ENCODE data around the gene LRRC8E. TPM values are rescaled to one million over a fixed set of nuclear protein-coding genes. Genes with fewer than 3 reads are reported as not detected.

LRRC8E gene
- not detected in 2 replicates for total RNA-seq

DNA sequence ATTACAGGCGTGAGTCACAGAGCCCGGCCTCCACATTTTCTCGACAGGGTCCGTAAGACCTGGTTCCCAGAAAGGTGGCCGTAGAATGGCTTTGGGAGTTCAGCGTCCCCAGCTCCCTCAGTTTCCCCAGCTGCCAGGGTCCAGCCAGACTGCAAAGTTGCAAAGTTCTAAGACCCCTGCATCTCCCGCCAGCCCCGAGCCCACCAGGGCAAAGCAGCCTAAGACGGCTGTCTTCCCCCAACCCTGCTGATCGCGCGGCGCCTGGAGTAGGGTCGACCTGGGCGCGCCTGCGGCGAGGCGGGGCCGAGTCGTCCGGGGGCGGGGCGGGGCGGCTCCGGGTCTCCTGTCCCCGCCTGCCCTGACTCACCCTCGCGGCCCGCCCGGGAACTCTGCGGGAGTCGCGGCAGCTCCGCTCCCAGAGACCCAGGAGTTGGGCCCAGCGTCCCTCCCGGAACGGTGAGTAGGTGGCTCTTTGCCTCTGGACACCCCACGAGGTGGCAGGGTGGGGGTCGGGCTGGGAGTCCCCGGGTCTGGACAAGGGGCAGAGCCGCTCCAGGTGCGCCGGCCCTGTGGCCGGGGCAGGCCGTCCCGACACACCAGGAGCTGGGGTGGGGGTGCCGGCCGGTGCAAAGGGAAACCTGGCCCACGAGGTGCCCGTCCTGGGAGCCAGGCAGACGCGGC is at the start of gene LRRC8E:
TSS of gene LRRC8E (plus strand) at position 366 of the 681 bp plus-strand sequence. CDS start 7,094 bp downstream, outside the sequence.
- Mint-ChIP-seq H3K27ac (no peak within 1 kb of the TSS), H3K9me3 (no peaks in the 10 kb centered on the region), H3K4me1 (ENCODE audit: low read depth) (no peaks in the 10 kb centered on the region), H3K4me3 (no peak within 1 kb of the TSS), H3K36me3 (ENCODE audit: low read depth) (no peaks in the 10 kb centered on the region), H3K27me3 (ENCODE audit: insufficient read depth) (peaks cover 22% of the 10 kb centered on the region)
- no peak for DNase-seq (ENCODE audit: low spot score)
- intact Hi-C loops (cut with micrococcal nuclease): no loop called here

DNA sequence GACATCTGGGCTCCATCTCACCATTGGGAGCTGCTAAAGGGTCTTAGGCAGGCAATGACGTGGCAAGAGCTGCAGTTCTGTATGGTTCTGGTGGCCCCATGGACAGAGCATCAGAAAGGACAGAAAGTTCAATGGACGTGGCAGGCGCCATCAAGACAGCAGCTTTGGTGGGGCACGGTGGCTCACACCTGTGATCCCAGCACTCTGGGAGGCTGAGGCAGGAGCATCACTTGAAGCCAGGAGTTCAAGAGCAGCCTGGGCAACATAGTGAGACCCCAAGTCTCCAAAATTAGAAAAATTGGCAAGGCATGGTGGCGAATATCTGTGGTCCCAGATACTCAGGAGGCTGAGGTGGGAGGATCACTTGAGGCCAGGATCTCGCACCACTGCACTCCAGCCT is 48.8 kb upstream of the LRRC8E start:
- Mint-ChIP-seq H3K4me3 (no peak overlapping the region), H3K4me1 (ENCODE audit: low read depth) (no peaks in the 10 kb centered on the region), H3K36me3 (ENCODE audit: low read depth) (no peaks in the 10 kb centered on the region), H3K27ac (no peak overlapping the region), H3K27me3 (ENCODE audit: insufficient read depth) (peaks cover 2% of the 10 kb centered on the region), H3K9me3 (no peaks in the 10 kb centered on the region)
- intact Hi-C loops (cut with micrococcal nuclease): no loop called here
- DNase-seq (ENCODE audit: low spot score): no peak

DNA sequence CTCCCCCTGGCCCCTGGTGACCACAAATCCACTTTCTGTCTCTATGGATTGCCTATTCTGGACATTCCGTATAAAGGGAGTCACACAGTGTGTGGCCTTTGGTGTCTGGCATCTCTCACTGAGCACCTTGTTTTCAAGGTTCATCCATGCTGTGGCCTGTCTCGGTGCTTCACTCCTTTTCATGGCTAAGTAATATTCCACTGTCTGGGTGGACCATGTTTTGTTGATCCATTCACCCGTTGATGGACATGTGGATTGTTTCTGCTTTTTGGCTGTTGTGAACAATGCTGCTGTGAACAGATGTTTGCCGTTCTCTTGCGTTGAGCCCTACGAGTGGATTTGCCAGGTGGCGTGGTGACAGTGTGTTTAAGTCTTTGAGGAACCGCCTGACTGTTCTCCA is 47.7 kb upstream of the LRRC8E start:
- intact Hi-C loops (cut with micrococcal nuclease): no loop called here
- no peaks in the 10 kb centered on the region for H3K36me3 Mint-ChIP-seq (ENCODE audit: low read depth)
- H3K9me3 Mint-ChIP-seq: no peaks in the 10 kb centered on the region
- no peak overlapping the region for H3K4me3 Mint-ChIP-seq
- no peak for DNase-seq (ENCODE audit: low spot score)
- H3K27me3 Mint-ChIP-seq (ENCODE audit: insufficient read depth): peaks cover 2% of the 10 kb centered on the region
- no peaks in the 10 kb centered on the region for H3K4me1 Mint-ChIP-seq (ENCODE audit: low read depth)
- H3K27ac Mint-ChIP-seq: no peak overlapping the region

DNA sequence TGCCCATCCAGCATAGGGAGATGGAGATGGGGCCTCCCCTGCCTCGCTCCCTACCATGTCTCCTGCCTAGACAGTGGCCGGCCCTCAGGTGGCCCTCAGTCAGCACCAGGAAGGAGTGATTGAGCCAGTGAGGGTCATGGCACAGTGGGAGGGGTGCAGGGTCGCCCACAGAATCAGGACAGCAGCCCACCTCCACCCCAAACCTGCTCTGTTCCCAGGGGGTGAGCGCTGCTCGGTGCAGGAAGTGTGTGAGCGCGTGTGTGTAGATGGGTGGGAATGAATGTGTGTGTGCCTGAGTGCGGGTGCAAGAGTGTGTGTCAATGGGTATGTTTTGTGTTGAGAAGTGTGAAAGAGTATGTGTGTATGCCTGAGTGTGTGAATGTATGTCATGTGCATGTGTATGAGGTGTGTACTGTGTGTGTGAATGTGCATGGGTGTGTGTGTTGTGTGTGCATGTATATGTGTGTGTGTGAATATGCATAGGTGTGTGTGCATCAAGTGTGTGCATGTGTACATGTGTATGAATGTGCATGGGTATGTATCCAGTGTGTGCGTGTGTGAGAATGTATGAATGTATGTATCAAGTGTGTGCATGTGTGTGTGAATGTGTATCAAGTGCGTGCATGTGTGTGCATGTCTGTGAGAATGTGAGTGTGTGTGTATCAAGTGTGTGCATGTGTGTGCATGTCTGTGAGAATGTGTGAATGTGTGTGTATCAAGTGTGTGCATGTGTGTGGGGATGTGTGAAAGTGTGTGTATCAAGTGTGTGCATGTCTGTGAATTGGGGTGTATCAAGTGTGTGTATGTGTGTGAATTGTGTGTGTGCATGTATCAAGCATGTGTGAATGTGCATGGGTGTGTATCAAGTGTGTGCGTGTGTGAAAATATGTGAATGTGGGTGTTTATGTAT is 46.3 kb upstream of the LRRC8E start:
- Mint-ChIP-seq H3K27ac (no peak overlapping the region), H3K27me3 (ENCODE audit: insufficient read depth) (no peaks in the 10 kb centered on the region), H3K4me3 (no peak overlapping the region), H3K4me1 (ENCODE audit: low read depth) (no peaks in the 10 kb centered on the region), H3K9me3 (no peaks in the 10 kb centered on the region), H3K36me3 (ENCODE audit: low read depth) (no peaks in the 10 kb centered on the region)
- no peak for DNase-seq (ENCODE audit: low spot score)
- intact Hi-C loops (cut with micrococcal nuclease): no loop called here

DNA sequence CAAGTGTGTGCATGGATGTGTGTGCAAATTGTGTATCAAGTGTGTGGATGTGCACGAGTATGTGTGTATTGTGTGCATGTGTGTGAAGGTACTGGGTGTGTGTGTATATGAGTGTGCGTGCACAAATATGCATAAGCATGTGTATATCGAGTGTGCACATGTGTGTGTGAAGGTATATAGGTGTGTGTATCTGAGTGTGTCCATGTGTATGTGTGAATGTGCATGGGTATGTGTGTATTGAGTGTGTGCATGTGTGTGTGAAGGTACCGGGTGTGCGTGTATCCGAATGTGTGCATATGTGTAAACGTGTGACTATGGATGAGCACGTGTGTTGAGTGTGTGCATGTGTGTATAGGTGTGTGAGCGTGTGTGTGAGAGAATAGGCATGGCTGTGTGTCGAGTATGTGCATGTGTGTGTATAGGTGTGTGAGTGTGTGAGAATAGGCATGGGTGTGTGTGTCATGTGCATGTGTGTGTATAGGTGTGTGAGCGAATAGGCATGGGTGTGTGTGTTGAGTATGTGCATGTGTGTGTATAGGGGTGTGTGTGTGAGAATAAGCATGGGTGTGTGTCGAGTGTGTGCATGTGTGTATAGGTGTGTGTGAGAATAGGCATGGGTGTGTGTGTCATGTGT is 45.5 kb upstream of the LRRC8E start:
- intact Hi-C loops (cut with micrococcal nuclease): no loop called here
- DNase-seq (ENCODE audit: low spot score): no peak
- Mint-ChIP-seq H3K27me3 (ENCODE audit: insufficient read depth) (no peaks in the 10 kb centered on the region), H3K4me3 (no peak overlapping the region), H3K9me3 (no peaks in the 10 kb centered on the region), H3K27ac (no peak overlapping the region), H3K4me1 (ENCODE audit: low read depth) (no peaks in the 10 kb centered on the region), H3K36me3 (ENCODE audit: low read depth) (no peaks in the 10 kb centered on the region)

DNA sequence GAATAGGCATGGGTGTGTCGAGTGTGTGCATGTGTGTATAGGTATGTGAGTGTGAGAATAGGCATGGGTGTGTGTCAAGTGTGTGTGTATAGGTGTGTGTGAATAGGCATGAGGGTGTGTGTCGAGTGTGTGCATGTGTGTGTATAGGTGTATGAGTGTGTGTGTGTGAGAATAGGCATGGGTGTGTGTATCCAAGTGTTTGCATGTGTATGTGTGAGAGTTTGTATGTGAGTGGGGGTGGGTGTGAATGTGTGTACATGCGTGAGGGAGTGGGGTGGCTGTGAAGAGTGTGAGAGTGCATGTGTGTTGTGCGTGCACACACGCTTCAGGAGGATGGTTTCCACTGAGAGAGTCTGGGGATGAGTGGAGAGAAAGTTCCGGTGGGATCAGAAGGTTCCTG is 44.8 kb upstream of the LRRC8E start:
- no peaks in the 10 kb centered on the region for H3K36me3 Mint-ChIP-seq (ENCODE audit: low read depth)
- no peak for DNase-seq (ENCODE audit: low spot score)
- H3K4me1 Mint-ChIP-seq (ENCODE audit: low read depth): no peaks in the 10 kb centered on the region
- H3K27ac Mint-ChIP-seq: no peak overlapping the region
- H3K4me3 Mint-ChIP-seq: no peak overlapping the region
- intact Hi-C loops (cut with micrococcal nuclease): no loop called here
- H3K27me3 Mint-ChIP-seq (ENCODE audit: insufficient read depth): no peaks in the 10 kb centered on the region
- H3K9me3 Mint-ChIP-seq: no peaks in the 10 kb centered on the region

DNA sequence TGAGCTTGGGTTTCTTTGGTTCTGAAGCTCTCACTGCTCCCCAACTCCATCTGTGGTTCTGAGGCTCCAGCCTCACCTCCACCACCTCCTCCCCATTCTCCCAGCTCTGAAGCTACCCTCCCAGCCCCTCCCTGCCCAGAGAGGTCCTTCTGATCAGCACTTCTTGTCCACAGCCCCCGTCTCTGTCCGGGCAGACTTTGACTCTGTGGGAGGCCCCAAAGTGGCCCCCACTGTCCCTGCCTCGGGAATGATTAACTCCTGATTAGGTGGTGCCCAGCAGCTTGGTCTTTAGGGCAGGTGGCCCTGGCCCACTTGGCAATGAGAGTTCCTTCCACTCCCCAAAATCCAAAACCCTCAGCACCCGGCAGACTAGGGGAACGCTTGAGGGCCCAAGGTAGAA is 43.9 kb upstream of the LRRC8E start:
- H3K27me3 Mint-ChIP-seq (ENCODE audit: insufficient read depth): no peaks in the 10 kb centered on the region
- no peaks in the 10 kb centered on the region for H3K4me1 Mint-ChIP-seq (ENCODE audit: low read depth)
- H3K9me3 Mint-ChIP-seq: no peaks in the 10 kb centered on the region
- no peaks in the 10 kb centered on the region for H3K36me3 Mint-ChIP-seq (ENCODE audit: low read depth)
- intact Hi-C loops (cut with micrococcal nuclease): no loop called here
- no peak overlapping the region for H3K4me3 Mint-ChIP-seq
- H3K27ac Mint-ChIP-seq: no peak overlapping the region
- DNase-seq (ENCODE audit: low spot score): no peak

DNA sequence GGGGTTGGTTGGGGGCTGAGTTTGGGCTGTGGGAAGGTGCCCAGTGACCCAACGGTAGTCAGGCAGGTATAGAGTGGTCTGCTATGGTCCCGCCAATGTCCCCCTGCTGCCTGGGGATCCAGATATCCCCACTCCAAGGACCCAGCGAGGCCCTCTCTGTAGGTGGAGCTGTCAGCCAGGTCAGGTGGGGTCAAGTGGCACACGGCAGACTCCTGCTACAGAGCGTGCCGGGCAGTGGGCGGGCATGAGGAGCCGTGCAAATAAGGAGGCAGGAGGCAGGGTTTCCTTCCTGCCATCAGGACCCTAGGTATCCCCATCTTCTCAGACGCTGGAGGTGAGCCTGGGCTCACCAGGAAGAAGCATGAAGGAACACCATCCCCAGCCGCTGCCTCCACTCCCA is 43.4 kb upstream of the LRRC8E start:
- Mint-ChIP-seq H3K9me3 (no peaks in the 10 kb centered on the region), H3K36me3 (ENCODE audit: low read depth) (no peaks in the 10 kb centered on the region), H3K27me3 (ENCODE audit: insufficient read depth) (no peaks in the 10 kb centered on the region), H3K4me3 (no peak overlapping the region), H3K27ac (no peak overlapping the region), H3K4me1 (ENCODE audit: low read depth) (no peaks in the 10 kb centered on the region)
- intact Hi-C loops (cut with micrococcal nuclease): no loop called here
- DNase-seq (ENCODE audit: low spot score): no peak

DNA sequence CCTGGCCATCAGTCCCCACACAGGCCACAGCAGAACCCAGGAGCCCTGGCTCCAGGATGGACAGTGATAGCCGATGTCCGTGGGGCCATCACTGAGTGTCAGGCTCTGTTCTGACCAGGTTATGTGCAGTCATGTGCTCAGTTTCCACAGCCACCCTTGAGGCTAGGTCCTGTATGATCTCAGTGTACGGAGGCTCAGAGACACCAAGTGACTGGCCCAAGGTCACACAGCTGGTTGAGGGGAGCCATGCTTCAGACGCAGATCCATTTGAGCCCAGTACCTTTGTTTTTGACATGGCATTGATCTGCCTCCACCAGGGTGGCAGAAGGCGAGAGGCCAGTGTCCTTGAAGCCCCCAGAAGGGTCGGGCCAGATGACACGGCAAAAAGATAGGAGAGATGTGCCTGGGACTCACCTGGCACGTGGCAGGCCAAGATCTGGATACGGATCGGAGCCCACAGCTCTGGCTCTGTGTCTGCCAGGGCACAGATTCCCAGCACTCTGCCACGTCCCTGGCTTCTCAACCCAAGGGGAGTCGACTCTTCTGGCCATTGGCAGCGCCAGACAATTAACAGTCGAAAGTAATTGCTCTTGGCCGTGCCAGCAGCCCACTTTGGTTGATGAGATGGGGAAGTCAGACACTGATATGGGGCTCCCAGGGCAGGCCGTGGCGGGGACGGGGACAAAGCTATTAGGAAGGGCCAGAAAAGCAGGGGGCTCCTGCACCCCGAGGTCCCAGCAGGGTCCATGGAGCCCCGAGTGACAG is 42.7 kb upstream of the LRRC8E start:
- DNase-seq (ENCODE audit: low spot score): no peak
- intact Hi-C loops (cut with micrococcal nuclease): no loop called here
- H3K27ac Mint-ChIP-seq: no peak overlapping the region
- H3K27me3 Mint-ChIP-seq (ENCODE audit: insufficient read depth): peaks cover 2% of the 10 kb centered on the region
- H3K4me3 Mint-ChIP-seq: no peak overlapping the region
- H3K9me3 Mint-ChIP-seq: no peaks in the 10 kb centered on the region
- H3K4me1 Mint-ChIP-seq (ENCODE audit: low read depth): no peaks in the 10 kb centered on the region
- no peaks in the 10 kb centered on the region for H3K36me3 Mint-ChIP-seq (ENCODE audit: low read depth)

DNA sequence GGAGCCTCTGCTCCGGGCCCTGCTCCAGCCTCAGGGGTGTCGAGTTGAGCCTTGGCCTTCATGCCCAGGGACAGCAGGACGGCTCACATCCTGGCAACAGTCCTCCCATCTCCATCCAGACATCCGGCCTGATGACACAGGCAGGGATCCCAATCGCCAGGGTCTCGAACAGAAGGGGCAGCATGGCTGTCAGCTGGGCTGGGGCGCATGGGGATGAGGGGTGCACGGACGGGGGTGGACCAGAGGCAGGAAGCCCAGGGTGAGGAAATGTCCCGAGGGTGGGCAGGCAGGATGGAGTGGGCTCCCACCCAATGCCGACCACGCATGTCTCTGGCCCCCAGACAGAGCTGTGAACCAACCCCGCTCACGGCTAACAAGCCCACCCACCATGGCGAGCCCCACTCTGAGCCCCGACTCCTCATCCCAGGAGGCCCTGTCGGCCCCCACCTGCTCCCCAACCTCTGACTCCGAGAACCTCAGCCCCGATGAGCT is 42.1 kb upstream of the LRRC8E start:
- Mint-ChIP-seq H3K27ac (no peak overlapping the region), H3K9me3 (no peaks in the 10 kb centered on the region), H3K36me3 (ENCODE audit: low read depth) (no peaks in the 10 kb centered on the region), H3K4me1 (ENCODE audit: low read depth) (no peaks in the 10 kb centered on the region), H3K27me3 (ENCODE audit: insufficient read depth) (peaks cover 2% of the 10 kb centered on the region), H3K4me3 (no peak overlapping the region)
- intact Hi-C loops (cut with micrococcal nuclease): no loop called here
- DNase-seq (ENCODE audit: low spot score): no peak

DNA sequence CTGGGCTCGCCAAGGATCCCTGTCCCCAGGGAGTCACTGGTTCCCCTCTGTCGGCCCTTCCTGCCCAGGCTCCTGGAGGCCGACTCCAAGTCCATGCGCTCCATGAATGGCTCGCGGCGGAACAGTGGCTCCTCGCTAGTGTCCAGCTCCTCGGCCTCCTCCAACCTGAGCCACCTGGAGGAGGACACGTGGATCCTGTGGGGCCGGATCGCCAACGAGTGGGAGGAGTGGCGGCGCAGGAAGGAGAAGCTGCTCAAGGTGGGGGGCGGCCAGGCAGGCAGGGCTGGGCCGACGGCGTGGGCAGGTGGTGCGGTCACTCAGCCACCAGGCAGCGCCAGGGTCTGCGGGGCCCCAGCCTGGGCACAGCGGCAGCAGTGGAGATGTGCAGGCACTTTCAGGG is 40.6 kb upstream of the LRRC8E start:
- Mint-ChIP-seq H3K4me1 (ENCODE audit: low read depth) (no peaks in the 10 kb centered on the region), H3K36me3 (ENCODE audit: low read depth) (no peaks in the 10 kb centered on the region)
- DNase-seq (ENCODE audit: low spot score): no peak

DNA sequence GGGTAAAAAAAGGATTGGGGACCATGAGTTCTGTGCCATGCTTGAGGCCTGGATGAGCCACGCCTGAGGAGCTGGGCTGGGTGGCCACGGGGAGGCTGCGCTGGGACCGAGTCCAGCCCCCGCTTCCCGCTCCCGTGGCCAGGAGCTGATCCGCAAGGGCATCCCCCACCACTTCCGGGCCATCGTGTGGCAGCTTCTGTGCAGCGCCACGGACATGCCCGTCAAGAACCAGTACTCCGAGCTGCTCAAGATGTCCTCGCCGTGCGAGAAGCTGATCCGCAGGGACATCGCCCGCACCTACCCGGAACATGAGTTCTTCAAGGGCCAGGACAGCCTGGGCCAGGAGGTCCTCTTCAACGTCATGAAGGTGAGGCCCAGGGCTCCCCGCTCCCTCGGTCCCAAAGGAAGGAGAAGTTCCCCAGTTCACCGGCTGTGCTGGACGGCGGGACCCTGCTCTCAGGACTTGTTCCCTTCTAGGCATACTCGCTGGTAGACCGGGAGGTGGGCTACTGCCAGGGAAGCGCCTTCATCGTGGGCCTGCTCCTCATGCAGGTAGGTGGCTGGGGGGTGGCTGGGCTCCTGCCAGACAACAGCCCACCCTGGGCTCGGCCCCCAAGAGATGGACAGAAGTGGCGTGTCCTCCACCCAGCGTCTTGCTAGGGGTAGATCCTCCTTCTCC is 39.4 kb upstream of the LRRC8E start:
- Mint-ChIP-seq H3K27me3 (ENCODE audit: insufficient read depth) (peaks cover 2% of the 10 kb centered on the region), H3K4me3 (no peak overlapping the region)

More for the DNA sequence above, 40.6 kb upstream of the LRRC8E start:
- peaks cover 2% of the 10 kb centered on the region for H3K27me3 Mint-ChIP-seq (ENCODE audit: insufficient read depth)
- no peak overlapping the region for H3K27ac Mint-ChIP-seq
- intact Hi-C loops (cut with micrococcal nuclease): no loop called here
- H3K4me3 Mint-ChIP-seq: no peak overlapping the region
- H3K9me3 Mint-ChIP-seq: no peaks in the 10 kb centered on the region

More for the DNA sequence above, 39.4 kb upstream of the LRRC8E start:
- H3K36me3 Mint-ChIP-seq (ENCODE audit: low read depth): no peaks in the 10 kb centered on the region
- no peaks in the 10 kb centered on the region for H3K9me3 Mint-ChIP-seq
- intact Hi-C loops (cut with micrococcal nuclease): no loop called here
- H3K4me1 Mint-ChIP-seq (ENCODE audit: low read depth): no peaks in the 10 kb centered on the region
- DNase-seq (ENCODE audit: low spot score): no peak
- H3K27ac Mint-ChIP-seq: no peak overlapping the region
